ENCODE results near the gene MDGA2.

The MDGA2 gene

GRCh38 chr14:47270715-47271114 lies 404.7 kb downstream of the MDGA2 start:
- H3K4me3 ChIP-seq (replicated peaks in 1 of 2; ENCODE audit: low read depth in 2 of 2, low read length in 2 of 2) = no peak overlapping the region
- DNase-seq (ENCODE audit: low read depth in 2 of 2) = no peak
- no peak for TF ChIP-seq CTCF (IDR thresholded peaks at IDR 0.05; ENCODE audit: low read depth, low read length)

- no peak for TF ChIP-seq CTCF (IDR thresholded peaks at IDR 0.05; ENCODE audit: low read depth, low read length)
- no peak overlapping the region for H3K4me3 ChIP-seq (replicated peaks in 1 of 2; ENCODE audit: low read depth in 2 of 2, low read length in 2 of 2)
- DNase-seq (ENCODE audit: low read depth in 2 of 2) = peak in 1 of 2 donors; percentile 0
These were observed 405.5 kb downstream of the MDGA2 start for GRCh38 chr14:47269756-47270492.

GRCh38 chr14:47264842-47265241 lies 410.6 kb downstream of the MDGA2 start:
- no peak overlapping the region for H3K4me3 ChIP-seq (replicated peaks in 1 of 2; ENCODE audit: low read depth in 2 of 2, low read length in 2 of 2)
- TF ChIP-seq CTCF (IDR thresholded peaks at IDR 0.05; ENCODE audit: low read depth, low read length) = no peak
- DNase-seq (ENCODE audit: low read depth in 2 of 2) = no peak

- DNase-seq (ENCODE audit: low read depth in 2 of 2) = no peak
- H3K4me3 ChIP-seq (replicated peaks in 1 of 2; ENCODE audit: low read depth in 2 of 2, low read length in 2 of 2) = no peak overlapping the region
- TF ChIP-seq CTCF (IDR thresholded peaks at IDR 0.05; ENCODE audit: low read depth, low read length) = no peak
These were observed 412.6 kb downstream of the MDGA2 start for GRCh38 chr14:47262801-47263200.

- no peak for TF ChIP-seq CTCF (IDR thresholded peaks at IDR 0.05; ENCODE audit: low read depth, low read length)
- DNase-seq (ENCODE audit: low read depth in 2 of 2) = no peak
- no peak overlapping the region for H3K4me3 ChIP-seq (replicated peaks in 1 of 2; ENCODE audit: low read depth in 2 of 2, low read length in 2 of 2)
These were observed 414.1 kb downstream of the MDGA2 start for GRCh38 chr14:47261350-47261749.

- DNase-seq (ENCODE audit: low read depth in 2 of 2) = no peak
- TF ChIP-seq CTCF (IDR thresholded peaks at IDR 0.05; ENCODE audit: low read depth, low read length) = no peak
- H3K4me3 ChIP-seq (replicated peaks in 1 of 2; ENCODE audit: low read depth in 2 of 2, low read length in 2 of 2) = no peak overlapping the region
These were observed 415.6 kb downstream of the MDGA2 start for GRCh38 chr14:47259796-47260195.

GRCh38 chr14:47257013-47257412 lies 418.4 kb downstream of the MDGA2 start:
- no peak for DNase-seq (ENCODE audit: low read depth in 2 of 2)
- TF ChIP-seq CTCF (IDR thresholded peaks at IDR 0.05; ENCODE audit: low read depth, low read length) = no peak
- no peak overlapping the region for H3K4me3 ChIP-seq (replicated peaks in 1 of 2; ENCODE audit: low read depth in 2 of 2, low read length in 2 of 2)
